ENCODE measurements around the gene CNNM4.

Gene CNNM4

GRCh38 chr2:96807127-96807471, 46.4 kb downstream of the CNNM4 start:
- H3K36me3 ChIP-seq (ENCODE audit: insufficient read depth, low read length) = 0 out of 2 replicates have a peak, but pooled peaks cover 8% of the 10 kb centered on the region
- no peaks in the 10 kb centered on the region for H3K9me3 ChIP-seq (ENCODE audit: insufficient read depth, low read depth, low read length)
- H3K27me3 ChIP-seq (ENCODE audit: insufficient read depth, low read length) = no peaks in the 10 kb centered on the region
- WGBS = 97% methylated on average over 10 of the region's 10 CpGs
- no peak overlapping the region for H3K4me3 ChIP-seq (ENCODE audit: low read length)
- H3K4me1 ChIP-seq (ENCODE audit: insufficient read depth, low read length) = no peaks in the 10 kb centered on the region
- no peak overlapping the region for H3K27ac ChIP-seq (ENCODE audit: low read depth, low read length)
- H3K9ac ChIP-seq (ENCODE audit: low read depth, low read length) = no peak overlapping the region

GRCh38 chr2:96808176-96808837, 47.6 kb downstream of the CNNM4 start:
- H3K27ac ChIP-seq (ENCODE audit: low read depth, low read length) = no peak overlapping the region
- no peaks in the 10 kb centered on the region for H3K27me3 ChIP-seq (ENCODE audit: insufficient read depth, low read length)
- no peaks in the 10 kb centered on the region for H3K4me1 ChIP-seq (ENCODE audit: insufficient read depth, low read length)
- H3K36me3 ChIP-seq (ENCODE audit: insufficient read depth, low read length) = peaks cover 8% of the 10 kb centered on the region; the same call in 1 of the 2 replicates
- H3K4me3 ChIP-seq (ENCODE audit: low read length) = no peak overlapping the region
- WGBS = 95% methylated on average over 10 of the region's 10 CpGs
- H3K9ac ChIP-seq (ENCODE audit: low read depth, low read length) = no peak overlapping the region
- no peaks in the 10 kb centered on the region for H3K9me3 ChIP-seq (ENCODE audit: insufficient read depth, low read depth, low read length)

- H3K27me3 ChIP-seq (ENCODE audit: insufficient read depth, low read length) = no peaks in the 10 kb centered on the region
- H3K4me3 ChIP-seq (ENCODE audit: low read length) = no peak overlapping the region
- H3K9me3 ChIP-seq (ENCODE audit: insufficient read depth, low read depth, low read length) = no peaks in the 10 kb centered on the region
- H3K27ac ChIP-seq (ENCODE audit: low read depth, low read length) = no peak overlapping the region
- peaks cover 8% of the 10 kb centered on the region; the same call in 1 of the 2 replicates for H3K36me3 ChIP-seq (ENCODE audit: insufficient read depth, low read length)
- H3K4me1 ChIP-seq (ENCODE audit: insufficient read depth, low read length) = no peaks in the 10 kb centered on the region
- no peak overlapping the region for H3K9ac ChIP-seq (ENCODE audit: low read depth, low read length)
- 92% methylated on average over 13 of the region's 13 CpGs for WGBS
Measured at GRCh38 chr2:96809216-96809882, 48.6 kb downstream of the CNNM4 start.

GRCh38 chr2:96809951-96810782, 49.5 kb downstream of the CNNM4 start:
- no peak overlapping the region for H3K9ac ChIP-seq (ENCODE audit: low read depth, low read length)

GRCh38 chr2:96810783-96811192, 50.1 kb downstream of the CNNM4 start:
- H3K9me3 ChIP-seq (ENCODE audit: insufficient read depth, low read depth, low read length) = no peaks in the 10 kb centered on the region
- no peak overlapping the region for H3K9ac ChIP-seq (ENCODE audit: low read depth, low read length)
- no peaks in the 10 kb centered on the region for H3K27me3 ChIP-seq (ENCODE audit: insufficient read depth, low read length)
- no peak overlapping the region for H3K4me3 ChIP-seq (ENCODE audit: low read length)
- WGBS = 94% methylated on average over 5 of the region's 5 CpGs
- no peak overlapping the region for H3K27ac ChIP-seq (ENCODE audit: low read depth, low read length)
- 0 out of 2 replicates have a peak, but pooled peaks cover 3% of the 10 kb centered on the region for H3K4me1 ChIP-seq (ENCODE audit: insufficient read depth, low read length)
- peaks cover 8% of the 10 kb centered on the region; the same call in 1 of the 2 replicates for H3K36me3 ChIP-seq (ENCODE audit: insufficient read depth, low read length)

More at GRCh38 chr2:96809951-96810782, 49.5 kb downstream of the CNNM4 start:
- no peaks in the 10 kb centered on the region for H3K9me3 ChIP-seq (ENCODE audit: insufficient read depth, low read depth, low read length)
- H3K4me1 ChIP-seq (ENCODE audit: insufficient read depth, low read length) = 0 out of 2 replicates have a peak, but pooled peaks cover 3% of the 10 kb centered on the region
- no peak overlapping the region for H3K27ac ChIP-seq (ENCODE audit: low read depth, low read length)
- no peak overlapping the region for H3K4me3 ChIP-seq (ENCODE audit: low read length)
- 92% methylated on average over 11 of the region's 12 CpGs for WGBS
- peaks cover 8% of the 10 kb centered on the region; the same call in 1 of the 2 replicates for H3K36me3 ChIP-seq (ENCODE audit: insufficient read depth, low read length)
- H3K27me3 ChIP-seq (ENCODE audit: insufficient read depth, low read length) = no peaks in the 10 kb centered on the region

- no peak overlapping the region for H3K4me3 ChIP-seq (ENCODE audit: low read length)
- H3K9ac ChIP-seq (ENCODE audit: low read depth, low read length) = no peak overlapping the region
- no peaks in the 10 kb centered on the region for H3K27me3 ChIP-seq (ENCODE audit: insufficient read depth, low read length)
- H3K9me3 ChIP-seq (ENCODE audit: insufficient read depth, low read depth, low read length) = no peaks in the 10 kb centered on the region
- WGBS = 91% methylated on average over 3 of the region's 3 CpGs
- 0 out of 2 replicates have a peak, but pooled peaks cover 3% of the 10 kb centered on the region for H3K4me1 ChIP-seq (ENCODE audit: insufficient read depth, low read length)
- no peak overlapping the region for H3K27ac ChIP-seq (ENCODE audit: low read depth, low read length)
- H3K36me3 ChIP-seq (ENCODE audit: insufficient read depth, low read length) = peaks cover 8% of the 10 kb centered on the region; the same call in 1 of the 2 replicates
Measured at GRCh38 chr2:96811917-96812316, 51.2 kb downstream of the CNNM4 start.

GRCh38 chr2:96813656-96814055, 53.0 kb downstream of the CNNM4 start:
- Histone ChIP-seq H3K27ac (ENCODE audit: low read depth, low read length) (no peak overlapping the region), H3K4me3 (ENCODE audit: low read length) (no peak overlapping the region), H3K9me3 (ENCODE audit: insufficient read depth, low read depth, low read length) (no peaks in the 10 kb centered on the region), H3K4me1 (ENCODE audit: insufficient read depth, low read length) (peaks cover 13% of the 10 kb centered on the region; the same call in 1 of the 2 replicates), H3K36me3 (ENCODE audit: insufficient read depth, low read length) (peaks cover 15% of the 10 kb centered on the region), H3K9ac (ENCODE audit: low read depth, low read length) (no peak overlapping the region), H3K27me3 (ENCODE audit: insufficient read depth, low read length) (no peaks in the 10 kb centered on the region; the same call in 1 of the 2 replicates)
- 88% methylated on average over 4 of the region's 4 CpGs for WGBS

GRCh38 chr2:96815326-96816126, 54.8 kb downstream of the CNNM4 start:
- Histone ChIP-seq H3K27ac (ENCODE audit: low read depth, low read length) (no peak overlapping the region), H3K36me3 (ENCODE audit: insufficient read depth, low read length) (peaks cover 15% of the 10 kb centered on the region), H3K4me1 (ENCODE audit: insufficient read depth, low read length) (peaks cover 17% of the 10 kb centered on the region; the same call in 1 of the 2 replicates), H3K9ac (ENCODE audit: low read depth, low read length) (peak overlapping the region; percentile 59), H3K4me3 (ENCODE audit: low read length) (peak overlapping the region; percentile 64), H3K27me3 (ENCODE audit: insufficient read depth, low read length) (no peaks in the 10 kb centered on the region; the same call in 1 of the 2 replicates), H3K9me3 (ENCODE audit: insufficient read depth, low read depth, low read length) (no peaks in the 10 kb centered on the region)
- WGBS = 3% methylated on average over 60 of the region's 60 CpGs

GRCh38 chr2:96816127-96816835, 55.6 kb downstream of the CNNM4 start, which contains the start of gene CNNM3:
CNNM3 (plus strand) TSS chr2:96816268; CDS start chr2:96816278, 10 bp downstream.
- Histone ChIP-seq H3K9ac (ENCODE audit: low read depth, low read length) (peak within 1 kb of the TSS; percentile 81), H3K9me3 (ENCODE audit: insufficient read depth, low read depth, low read length) (no peaks in the 10 kb centered on the region), H3K27me3 (ENCODE audit: insufficient read depth, low read length) (no peaks in the 10 kb centered on the region; the same call in 1 of the 2 replicates), H3K4me1 (ENCODE audit: insufficient read depth, low read length) (peaks cover 17% of the 10 kb centered on the region; the same call in 1 of the 2 replicates), H3K4me3 (ENCODE audit: low read length) (peak within 1 kb of the TSS; percentile 64), H3K27ac (ENCODE audit: low read depth, low read length) (peak within 1 kb of the TSS; percentile 84), H3K36me3 (ENCODE audit: insufficient read depth, low read length) (peaks cover 18% of the 10 kb centered on the region)
- WGBS = under 1% methylated on average over 103 of the region's 103 CpGs

Data from HUES64 (cell line).